Keratinocyte (primary cell): Measurements from ENCODE around the gene SAMD13. TPM values are rescaled to one million over a fixed set of nuclear protein-coding genes. Genes with fewer than 3 reads are reported as not detected.

Experiments used
- DNase-seq: peaks from one replicate; pipeline ENCODE4 v3.0.0-alpha.2; 2011; ENCODE audit warnings: low read depth, missing footprints, low spot score
- FAIRE-seq: peaks from 2 replicates; lab custom pipeline; 2011; peaks lifted over from hg19 to GRCh38; lab: Jason Lieb, UNC
- H2AFZ ChIP-seq: 2 replicates; pipeline ENCODE4 v1.6.0; 2012; ENCODE audit warnings: low read length, control low read depth, inconsistent platforms; ENCODE audit not compliant: control insufficient read depth
- H3K27ac ChIP-seq: 2 replicates; pipeline ENCODE4 v1.5.1; 2011; ENCODE audit warnings: low read length; ENCODE audit not compliant: control insufficient read depth, insufficient read depth
- H3K27me3 ChIP-seq: 3 replicates; pipeline ENCODE4 v1.6.0; 2011; ENCODE audit warnings: low read length; ENCODE audit not compliant: control insufficient read depth, insufficient read depth; ENCODE audit errors: extremely low read depth
- H3K36me3 ChIP-seq, 2 experiments: 2 replicates in 1 of 2; 3 replicates in 1 of 2; pipeline ENCODE4 v1.5.1; 2011; ENCODE audit warnings: low read length in 2 of 2, mild to moderate bottlenecking in 1 of 2; ENCODE audit not compliant: control insufficient read depth in 2 of 2, insufficient read depth in 2 of 2; ENCODE audit errors: extremely low read depth in 1 of 2
- H3K4me1 ChIP-seq: 3 replicates; pipeline ENCODE4 v1.5.1; 2011; ENCODE audit warnings: low read length; ENCODE audit not compliant: control insufficient read depth, insufficient read depth; ENCODE audit errors: extremely low read depth
- H3K4me2 ChIP-seq: 3 replicates; pipeline ENCODE4 v1.6.0; 2011; ENCODE audit warnings: low read depth, low read length; ENCODE audit not compliant: control insufficient read depth, insufficient read depth; ENCODE audit errors: extremely low read depth
- H3K4me3 ChIP-seq, 3 experiments: fragments of 200-600 bp in 1 of 3; sonication (generic) in 1 of 3; 2 replicates in 2 of 3; 3 replicates in 1 of 3; pipeline ENCODE4 v1.5.1; 2011 to 2016; ENCODE audit warnings: low read length in 3 of 3, mild to moderate bottlenecking in 3 of 3, control low read depth in 2 of 3, inconsistent platforms in 1 of 3, low read depth in 1 of 3, mixed read lengths in 1 of 3, mixed run types in 1 of 3, moderate library complexity in 1 of 3; ENCODE audit not compliant: control insufficient read depth in 2 of 3, insufficient read depth in 2 of 3; ENCODE audit errors: extremely low read depth in 1 of 3
- H3K79me2 ChIP-seq: 2 replicates; pipeline ENCODE4 v1.6.0; 2012; ENCODE audit warnings: low read length; ENCODE audit not compliant: control insufficient read depth, insufficient read depth
- H3K9ac ChIP-seq: 3 replicates; pipeline ENCODE4 v1.6.0; 2011; ENCODE audit warnings: low read length; ENCODE audit not compliant: control insufficient read depth, insufficient read depth; ENCODE audit errors: extremely low read depth
- H3K9me1 ChIP-seq: 3 replicates; pipeline ENCODE4 v1.6.0; 2011; ENCODE audit warnings: low read length; ENCODE audit not compliant: control insufficient read depth, insufficient read depth; ENCODE audit errors: extremely low read depth
- H3K9me3 ChIP-seq: 2 replicates; pipeline ENCODE4 v1.5.1; 2012; ENCODE audit warnings: low read depth, low read length; ENCODE audit not compliant: control insufficient read depth
- H4K20me1 ChIP-seq: 3 replicates; pipeline ENCODE4 v1.6.0; 2011; ENCODE audit warnings: low read length; ENCODE audit not compliant: control insufficient read depth, insufficient read depth; ENCODE audit errors: extremely low read depth
- CTCF ChIP-seq, 3 experiments: IDR thresholded peaks in 1 of 3; conservative IDR thresholded peaks in 1 of 3; optimal IDR thresholded peaks in 1 of 3; 2 replicates in 2 of 3; 3 replicates in 1 of 3; pipeline versions ENCODE3 to v1.5.1; 2011; ENCODE audit warnings: low read length in 3 of 3, mild to moderate bottlenecking in 3 of 3, moderate library complexity in 2 of 3, control low read depth in 1 of 3, inconsistent platforms in 1 of 3; ENCODE audit not compliant: insufficient read depth in 2 of 3; ENCODE audit errors: extremely low read depth in 1 of 3
- EZH2 ChIP-seq: IDR thresholded peaks from one replicate; pipeline ENCODE4 v1.6.1; 2012; ENCODE audit warnings: inconsistent platforms, mild to moderate bottlenecking, low read length, moderate library complexity
- dilution Hi-C: fragments of 300-500 bp; cut with MboI; formaldehyde crosslinking; loops from one replicate; pipeline ENCODE4 v1.7.0; 2020; ENCODE audit warnings: low sequenced_read_pairs; ENCODE audit not compliant: extremely low pct_ligation_motif_present
- polyA plus RNA-seq, 5 experiments: library from polyadenylated mRNA; depleted of rRNA in 3 of 5; stranded (reverse) in 3 of 5; stranded (forward) in 1 of 5; unstranded in 1 of 5; fragments of >200 nt; gene quantifications; 1 replicate in 1 of 5; 2 replicates in 3 of 5; 3 replicates in 1 of 5; pipeline versions ENCODE4 v1.2.1 to v1.2.3, GENCODE V29; 2011 to 2012; ENCODE audit warnings: missing spikeins in 2 of 5, low read depth in 1 of 5, low replicate concordance in 1 of 5

The SAMD13 gene
- polyA plus RNA-seq, 1 donor (not counting 4 experiments of a cell fraction or from before 2014, with no cell fraction given), result 0.75 TPM

- FAIRE-seq, result peak; percentile 49
- no peak overlapping the region for H3K9ac ChIP-seq
- H3K27ac ChIP-seq, result peak overlapping the region; percentile 34
- no peaks in the 10 kb centered on the region for H3K9me1 ChIP-seq
- TF ChIP-seq CTCF (optimal IDR thresholded peaks at IDR 0.05 in 1 of 3, IDR thresholded peaks at IDR 0.05 in 1 of 3, conservative IDR thresholded peaks at IDR 0.05 in 1 of 3; ENCODE audit: extremely low read depth in 1 of 3, insufficient read depth in 2 of 3, low read length in 3 of 3) (no peak), EZH2 (no peak)
- H3K4me3 ChIP-seq, result no peak overlapping the region
- no peaks in the 10 kb centered on the region for H3K9me3 ChIP-seq
- peak overlapping the region; percentile 11 for H3K4me2 ChIP-seq
- H2AFZ ChIP-seq, result no peak overlapping the region
- H3K79me2 ChIP-seq, result no peaks in the 10 kb centered on the region
- no peaks in the 10 kb centered on the region for H3K27me3 ChIP-seq
- DNase-seq, result peak; percentile 54
- no peaks in the 10 kb centered on the region for H3K36me3 ChIP-seq
- dilution Hi-C loops, result no loop called here
- H4K20me1 ChIP-seq, result no peaks in the 10 kb centered on the region
- peaks cover 21% of the 10 kb centered on the region for H3K4me1 ChIP-seq
Observed at GRCh38 chr1:84386716-84387479, 85.4 kb downstream of the SAMD13 start.

GRCh38 chr1:84387480-84388163 is 86.1 kb downstream of the SAMD13 start:
- Histone ChIP-seq H2AFZ (no peak overlapping the region), H3K9me3 (no peaks in the 10 kb centered on the region), H3K79me2 (no peaks in the 10 kb centered on the region), H3K27ac (peak overlapping the region; percentile 34), H3K4me3 (no peak overlapping the region), H3K4me1 (peaks cover 18% of the 10 kb centered on the region), H4K20me1 (no peaks in the 10 kb centered on the region), H3K9ac (no peak overlapping the region), H3K4me2 (peak overlapping the region; percentile 11), H3K27me3 (no peaks in the 10 kb centered on the region), H3K36me3 (no peaks in the 10 kb centered on the region), H3K9me1 (no peaks in the 10 kb centered on the region)
- TF ChIP-seq EZH2 (no peak), CTCF (optimal IDR thresholded peaks at IDR 0.05 in 1 of 3, IDR thresholded peaks at IDR 0.05 in 1 of 3, conservative IDR thresholded peaks at IDR 0.05 in 1 of 3; ENCODE audit: extremely low read depth in 1 of 3, insufficient read depth in 2 of 3, low read length in 3 of 3) (peak in 1 of 3 experiments; percentile 6)
- FAIRE-seq (no peak), DNase-seq (no peak)
- dilution Hi-C loops, result no loop called here
